Measurements from ENCODE around the gene PCNP.
A peak's percentile ranks its signal among the peaks of the same experiment; 100 is the strongest.
"Not testable (repeated sequence)": the region's sequence is repeated elsewhere in the genome, so short reads cannot be mapped to it uniquely, and the experiment has no call there.

Gene PCNP

GRCh38 chr3:101623656-101624055, 49.7 kb downstream of the PCNP start:
- DNase-seq (ENCODE audit: insufficient read length): no peak
- TF ChIP-seq POLR2AphosphoS5 (IDR thresholded peaks at IDR 0.05; ENCODE audit: low read depth, low read length) (no peak), TAF1 (IDR thresholded peaks at IDR 0.05; ENCODE audit: borderline replicate concordance, low read depth, low read length) (no peak), POLR2A (IDR thresholded peaks at IDR 0.05; ENCODE audit: low read depth, low read length) (no peak)
- no peak for FAIRE-seq

GRCh38 chr3:101624857-101625256, 50.9 kb downstream of the PCNP start:
- TF ChIP-seq POLR2A (IDR thresholded peaks at IDR 0.05; ENCODE audit: low read depth, low read length) (no peak), TAF1 (IDR thresholded peaks at IDR 0.05; ENCODE audit: borderline replicate concordance, low read depth, low read length) (no peak), POLR2AphosphoS5 (IDR thresholded peaks at IDR 0.05; ENCODE audit: low read depth, low read length) (no peak)
- DNase-seq (ENCODE audit: insufficient read length) (no peak), FAIRE-seq (no peak)

GRCh38 chr3:101625879-101626278, 51.9 kb downstream of the PCNP start:
- FAIRE-seq (no peak), DNase-seq (ENCODE audit: insufficient read length) (no peak)
- TF ChIP-seq TAF1 (IDR thresholded peaks at IDR 0.05; ENCODE audit: borderline replicate concordance, low read depth, low read length) (no peak), POLR2AphosphoS5 (IDR thresholded peaks at IDR 0.05; ENCODE audit: low read depth, low read length) (no peak), POLR2A (IDR thresholded peaks at IDR 0.05; ENCODE audit: low read depth, low read length) (no peak)

GRCh38 chr3:101629219-101629618, 55.2 kb downstream of the PCNP start:
- no peak for TF ChIP-seq POLR2A (IDR thresholded peaks at IDR 0.05; ENCODE audit: low read depth, low read length)
- TF ChIP-seq POLR2AphosphoS5 (IDR thresholded peaks at IDR 0.05; ENCODE audit: low read depth, low read length): no peak
- TF ChIP-seq TAF1 (IDR thresholded peaks at IDR 0.05; ENCODE audit: borderline replicate concordance, low read depth, low read length): no peak
- DNase-seq (ENCODE audit: insufficient read length): no peak
- FAIRE-seq: no peak

GRCh38 chr3:101631098-101631796, 57.3 kb downstream of the PCNP start:
- TF ChIP-seq TAF1 (IDR thresholded peaks at IDR 0.05; ENCODE audit: borderline replicate concordance, low read depth, low read length) (no peak), POLR2AphosphoS5 (IDR thresholded peaks at IDR 0.05; ENCODE audit: low read depth, low read length) (no peak), POLR2A (IDR thresholded peaks at IDR 0.05; ENCODE audit: low read depth, low read length) (no peak)
- DNase-seq (ENCODE audit: insufficient read length) (no peak), FAIRE-seq (no peak)

GRCh38 chr3:101631959-101632358, 58.0 kb downstream of the PCNP start:
- not testable (repeated sequence) for DNase-seq (ENCODE audit: insufficient read length); FAIRE-seq

- no peak for DNase-seq (ENCODE audit: insufficient read length)
- FAIRE-seq: no peak
- TF ChIP-seq POLR2A (IDR thresholded peaks at IDR 0.05; ENCODE audit: low read depth, low read length) (no peak), POLR2AphosphoS5 (IDR thresholded peaks at IDR 0.05; ENCODE audit: low read depth, low read length) (no peak), TAF1 (IDR thresholded peaks at IDR 0.05; ENCODE audit: borderline replicate concordance, low read depth, low read length) (no peak)
Measured at GRCh38 chr3:101632586-101632985, 58.6 kb downstream of the PCNP start.

GRCh38 chr3:101633186-101633585, 59.2 kb downstream of the PCNP start:
- FAIRE-seq (no peak), DNase-seq (ENCODE audit: insufficient read length) (no peak)
- no peak for TF ChIP-seq POLR2A (IDR thresholded peaks at IDR 0.05; ENCODE audit: low read depth, low read length)

GRCh38 chr3:101634591-101635196, 60.7 kb downstream of the PCNP start:
- FAIRE-seq: no peak
- no peak for TF ChIP-seq POLR2A (IDR thresholded peaks at IDR 0.05; ENCODE audit: low read depth, low read length)
- no peak for TF ChIP-seq POLR2AphosphoS5 (IDR thresholded peaks at IDR 0.05; ENCODE audit: low read depth, low read length)
- TF ChIP-seq TAF1 (IDR thresholded peaks at IDR 0.05; ENCODE audit: borderline replicate concordance, low read depth, low read length): no peak
- DNase-seq (ENCODE audit: insufficient read length): no peak

GRCh38 chr3:101635345-101635744, 61.4 kb downstream of the PCNP start:
- no peak for DNase-seq (ENCODE audit: insufficient read length)
- FAIRE-seq: no peak
- TF ChIP-seq POLR2A (IDR thresholded peaks at IDR 0.05; ENCODE audit: low read depth, low read length) (no peak), POLR2AphosphoS5 (IDR thresholded peaks at IDR 0.05; ENCODE audit: low read depth, low read length) (no peak), TAF1 (IDR thresholded peaks at IDR 0.05; ENCODE audit: borderline replicate concordance, low read depth, low read length) (no peak)

GRCh38 chr3:101635954-101636798, 62.2 kb downstream of the PCNP start:
- TF ChIP-seq POLR2AphosphoS5 (IDR thresholded peaks at IDR 0.05; ENCODE audit: low read depth, low read length): no peak
- FAIRE-seq: peak; percentile 76
- peak; percentile 20 for DNase-seq (ENCODE audit: insufficient read length)

- no peak for TF ChIP-seq POLR2AphosphoS5 (IDR thresholded peaks at IDR 0.05; ENCODE audit: low read depth, low read length)
- TF ChIP-seq TAF1 (IDR thresholded peaks at IDR 0.05; ENCODE audit: borderline replicate concordance, low read depth, low read length): no peak
- TF ChIP-seq POLR2A (IDR thresholded peaks at IDR 0.05; ENCODE audit: low read depth, low read length): no peak
- FAIRE-seq (no peak), DNase-seq (ENCODE audit: insufficient read length) (no peak)
Measured at GRCh38 chr3:101637451-101637850, 63.5 kb downstream of the PCNP start.
